GM19452 (cell line): Measurements from ENCODE around the gene IBTK.
"Not testable (repeated sequence)": the region's sequence is repeated elsewhere in the genome, so short reads cannot be mapped to it uniquely, and the experiment has no call there.

Experiments used
- ATAC-seq: cut with Tn5 transposase; IDR thresholded peaks from one replicate; pipeline ENCODE4 v1.9.1; 2021; ENCODE audit not compliant: unreplicated experiment

IBTK gene

DNA sequence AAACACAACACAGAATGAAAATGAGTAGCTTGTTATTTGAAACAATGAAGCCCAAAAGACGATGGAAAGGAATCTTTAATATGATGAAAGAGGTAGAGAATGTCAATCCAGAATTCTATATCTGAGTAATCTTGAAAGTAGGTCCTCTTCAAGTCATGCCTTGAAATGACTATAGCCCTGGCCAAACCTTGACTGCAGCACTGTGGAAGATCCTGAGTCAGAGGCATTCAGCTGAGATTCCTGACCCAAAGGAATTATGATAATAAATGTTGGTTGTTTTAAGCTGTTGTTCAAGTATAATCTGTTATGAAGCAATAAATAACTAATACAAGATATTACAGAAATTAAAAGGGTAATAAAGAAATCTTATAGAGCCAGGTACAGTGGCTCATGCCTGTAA lies 64.8 kb downstream of the IBTK start:
- ATAC-seq: no peak

DNA sequence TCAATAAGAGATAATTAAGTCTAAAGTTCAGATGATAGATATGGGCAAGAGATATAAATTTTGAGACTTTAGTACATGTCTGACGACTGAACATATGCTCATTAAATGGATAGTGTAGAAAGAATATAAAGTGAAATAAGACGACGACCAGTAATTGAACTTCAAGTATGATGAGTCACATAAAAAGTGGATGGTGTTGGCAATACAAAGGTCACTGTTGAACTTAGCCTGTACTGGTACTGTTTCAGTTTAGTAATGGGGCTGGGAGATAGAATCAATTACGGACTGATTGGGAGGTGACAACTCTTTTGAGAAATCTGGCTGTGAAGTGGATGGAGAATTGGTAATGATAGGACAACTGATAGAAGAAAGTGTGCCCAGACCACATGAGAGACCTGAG lies 68.1 kb downstream of the IBTK start:
- no peak for ATAC-seq

GRCh38 chr6:82178759-82179112 lies 68.8 kb downstream of the IBTK start:
- no peak for ATAC-seq

DNA sequence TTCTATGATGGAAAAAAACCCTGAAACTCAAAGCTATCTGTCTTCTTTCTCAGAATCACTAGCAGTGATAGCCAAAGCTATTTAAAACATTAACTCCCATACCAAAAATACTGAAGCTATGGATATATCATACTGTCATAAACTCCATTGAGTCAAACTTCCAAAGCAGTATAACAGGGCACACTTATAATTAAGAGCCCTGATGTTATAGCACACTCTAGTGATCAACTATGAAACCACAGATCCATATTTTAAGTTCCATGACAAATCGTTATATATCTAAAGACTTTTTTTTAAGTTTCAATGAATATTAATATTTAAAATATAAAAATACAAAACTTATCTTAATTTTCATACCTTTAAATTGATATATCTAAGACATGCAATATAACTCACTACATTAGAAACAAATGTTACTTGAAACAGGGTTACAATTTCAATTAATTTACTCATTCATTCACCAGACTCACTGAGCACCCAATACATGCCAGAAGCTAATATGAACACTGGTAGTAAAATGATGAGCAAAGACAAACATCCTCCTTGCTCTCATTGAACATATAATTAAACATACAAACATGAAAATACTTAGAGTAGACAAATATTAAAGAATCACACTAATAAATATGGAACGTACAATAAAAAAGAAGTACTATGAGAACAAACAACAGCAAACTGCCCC lies 69.3 kb downstream of the IBTK start:
- ATAC-seq: no peak

DNA sequence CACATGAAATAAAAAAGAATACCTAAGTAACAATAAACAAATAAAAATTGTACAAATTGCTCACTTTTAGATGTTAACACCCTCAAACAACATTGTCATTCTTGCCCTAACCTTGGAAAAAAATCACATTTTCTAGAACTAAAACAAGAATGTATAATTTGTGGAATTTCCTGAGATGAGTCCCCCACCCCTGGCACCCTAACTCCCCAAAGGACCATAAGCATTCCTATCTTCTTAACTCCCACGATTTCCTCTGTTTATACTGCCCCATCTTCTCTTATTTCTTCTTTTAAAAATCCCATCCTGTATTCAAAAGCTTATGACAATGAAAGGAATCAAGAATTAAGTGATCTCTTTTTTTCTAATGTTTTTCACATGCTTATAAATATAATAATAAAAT lies 70.9 kb downstream of the IBTK start:
- no peak for ATAC-seq

GRCh38 chr6:82172594-82172993 lies 75.0 kb downstream of the IBTK start:
- no peak for ATAC-seq

DNA sequence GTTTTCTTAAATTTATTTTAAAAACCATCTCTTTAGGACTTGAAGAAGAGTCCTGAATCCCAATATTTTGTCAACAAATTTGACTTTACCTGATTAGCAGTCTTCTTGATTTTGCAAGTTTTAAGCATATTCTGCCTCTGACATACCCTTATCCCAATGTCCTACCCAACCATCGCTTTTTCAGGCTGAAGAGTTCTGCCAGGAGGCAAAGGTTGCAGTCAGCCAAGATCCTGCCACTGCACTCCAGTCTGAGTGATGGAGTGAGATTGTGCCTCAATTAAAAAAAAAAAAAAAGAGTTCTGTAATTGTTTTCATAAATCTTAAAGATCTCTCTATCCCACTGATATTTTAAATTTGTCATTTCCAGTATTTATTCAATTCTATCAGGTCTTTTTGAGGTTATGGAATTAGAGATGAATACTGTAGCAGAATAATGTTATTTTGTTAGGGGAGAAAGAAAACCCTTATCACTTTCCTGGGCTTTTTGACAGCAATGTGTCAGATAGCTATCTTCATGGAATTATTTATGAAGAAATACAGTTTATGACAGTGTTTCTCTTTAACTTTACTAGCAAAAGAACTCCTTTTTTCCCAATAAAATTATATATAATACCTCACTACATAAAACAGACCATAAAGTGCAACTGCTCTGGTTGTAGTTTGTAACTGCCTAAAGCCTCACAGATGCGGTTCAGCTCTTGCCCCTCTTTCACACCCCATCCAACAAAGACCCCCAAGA lies 78.2 kb downstream of the IBTK start:
- no peak for ATAC-seq

DNA sequence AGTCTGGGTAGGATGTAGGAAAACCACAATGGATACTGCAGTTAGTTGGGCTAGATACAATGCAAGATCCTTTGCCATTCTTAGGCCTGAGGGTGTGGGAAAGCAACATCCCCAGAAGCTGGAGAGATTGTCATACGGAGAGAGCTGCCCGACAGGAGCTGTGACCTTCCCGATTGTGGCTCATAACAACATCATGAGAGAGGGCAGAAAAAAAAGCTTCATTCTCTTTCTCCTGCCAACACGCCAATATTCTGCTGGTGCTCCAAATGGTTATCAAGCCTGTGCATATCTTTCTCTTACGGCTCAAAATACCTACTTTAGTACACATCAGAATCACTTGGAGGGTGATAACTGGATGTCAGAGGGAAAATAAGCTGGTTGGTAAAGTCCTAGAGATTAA lies 81.1 kb downstream of the IBTK start:
- ATAC-seq: no peak

GRCh38 chr6:82160255-82160990 lies 87.1 kb downstream of the IBTK start:
- no peak for ATAC-seq

GRCh38 chr6:82152786-82153185 lies 94.8 kb downstream of the IBTK start:
- ATAC-seq: not testable (repeated sequence)

GRCh38 chr6:82151147-82151546 lies 96.4 kb downstream of the IBTK start:
- not testable (repeated sequence) for ATAC-seq

DNA sequence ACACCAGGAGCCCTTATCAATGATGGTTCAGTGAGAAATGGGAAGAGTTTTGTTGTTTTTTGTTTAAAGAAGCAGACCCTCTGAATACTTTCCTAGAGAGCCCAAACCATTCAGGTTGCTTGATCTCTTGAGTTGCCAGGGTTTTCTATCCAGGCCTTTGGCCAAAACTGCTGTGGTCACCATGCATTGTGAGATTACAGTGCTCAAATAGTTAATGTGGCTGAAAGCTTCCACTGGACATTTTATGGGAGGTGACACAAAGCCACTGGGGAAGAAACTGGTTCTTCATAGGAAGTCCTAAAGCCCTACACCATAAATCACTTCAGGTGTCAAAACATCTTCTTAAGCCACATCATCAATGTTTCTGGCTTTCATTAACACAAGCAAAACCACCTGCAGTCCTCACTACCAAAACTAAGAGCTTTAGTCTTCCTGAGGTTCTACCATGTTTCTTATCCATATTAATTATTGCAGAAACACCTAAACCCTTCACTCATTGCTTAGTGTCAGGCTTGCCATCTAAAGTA lies 101.6 kb downstream of the IBTK start:
- no peak for ATAC-seq

- no peak for ATAC-seq
Measured at GRCh38 chr6:82144852-82145340, 102.6 kb downstream of the IBTK start.

- ATAC-seq: peak; percentile 89
Measured at GRCh38 chr6:82144007-82144851, 103.3 kb downstream of the IBTK start.

GRCh38 chr6:82143041-82143481 lies 104.5 kb downstream of the IBTK start:
- no peak for ATAC-seq

DNA sequence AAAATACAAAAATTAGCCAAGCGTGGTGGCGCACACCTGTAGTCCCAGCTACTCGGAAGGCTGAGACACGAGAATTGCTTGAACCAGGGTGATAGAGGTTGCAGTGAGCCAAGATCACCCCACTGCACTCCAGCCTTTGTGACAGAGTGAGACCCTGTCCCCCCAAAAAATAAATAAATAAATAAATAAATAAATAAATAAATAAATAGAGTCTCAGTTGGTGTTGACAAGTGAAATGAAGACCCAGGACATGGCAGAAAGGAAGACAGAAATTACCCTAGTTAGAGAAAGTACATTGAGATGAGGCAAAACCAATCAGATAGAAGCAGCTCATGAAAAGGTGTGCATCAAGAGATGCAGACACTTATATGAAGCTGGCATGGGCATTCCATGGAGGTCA lies 105.0 kb downstream of the IBTK start:
- no peak for ATAC-seq

GRCh38 chr6:82138075-82138791 lies 109.3 kb downstream of the IBTK start:
- no peak for ATAC-seq

DNA sequence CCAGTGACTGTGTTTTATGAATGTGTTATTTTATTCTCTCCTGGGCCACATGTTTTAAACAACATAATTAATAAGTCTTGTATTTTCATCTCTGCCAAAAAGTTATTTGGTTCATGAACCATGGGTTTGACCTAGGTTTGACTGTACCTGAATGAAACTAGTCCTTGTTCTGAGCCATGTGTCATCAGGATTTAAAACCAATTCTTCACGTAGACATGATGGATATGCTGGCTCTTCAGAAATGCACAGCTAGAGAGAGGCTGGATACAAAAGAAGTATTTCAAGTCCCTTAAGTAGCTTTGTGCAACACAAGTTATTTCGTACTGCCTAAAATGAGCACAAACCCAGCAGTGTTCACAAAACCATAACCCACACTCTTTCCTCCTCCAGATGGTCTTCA lies 116.1 kb downstream of the IBTK start:
- no peak for ATAC-seq

DNA sequence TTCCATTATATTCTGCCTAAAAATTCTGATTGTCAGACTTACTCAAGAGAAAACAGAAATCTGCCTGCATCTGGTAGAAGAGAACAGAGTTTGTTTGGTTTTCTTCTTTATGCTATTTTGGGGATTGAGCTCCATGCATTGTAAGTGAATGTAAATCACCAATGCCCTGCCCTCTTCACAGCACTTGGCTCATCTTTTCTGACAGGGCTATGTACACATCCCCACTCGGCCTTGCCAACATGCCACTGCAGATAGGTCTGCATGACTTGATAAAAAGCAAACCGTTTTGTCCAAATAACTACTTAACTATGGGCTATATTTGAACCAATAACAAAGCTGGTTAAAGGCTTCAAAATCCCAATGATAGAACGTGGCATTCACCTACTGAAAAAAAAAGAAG lies 117.7 kb downstream of the IBTK start:
- no peak for ATAC-seq

- not testable (repeated sequence) for ATAC-seq
Measured at GRCh38 chr6:82128973-82129372, 118.6 kb downstream of the IBTK start.
